HG03457 (cell line): ENCODE measurements around the gene CAAP1.
"Not testable (repeated sequence)": the region's sequence is repeated elsewhere in the genome, so short reads cannot be mapped to it uniquely, and the experiment has no call there.

Experiments
- ATAC-seq: cut with Tn5 transposase; IDR thresholded peaks from one replicate; pipeline ENCODE4 v1.9.1; 2021; ENCODE audit warnings: moderate number of reproducible peaks; ENCODE audit not compliant: unreplicated experiment

Gene CAAP1, protein sequence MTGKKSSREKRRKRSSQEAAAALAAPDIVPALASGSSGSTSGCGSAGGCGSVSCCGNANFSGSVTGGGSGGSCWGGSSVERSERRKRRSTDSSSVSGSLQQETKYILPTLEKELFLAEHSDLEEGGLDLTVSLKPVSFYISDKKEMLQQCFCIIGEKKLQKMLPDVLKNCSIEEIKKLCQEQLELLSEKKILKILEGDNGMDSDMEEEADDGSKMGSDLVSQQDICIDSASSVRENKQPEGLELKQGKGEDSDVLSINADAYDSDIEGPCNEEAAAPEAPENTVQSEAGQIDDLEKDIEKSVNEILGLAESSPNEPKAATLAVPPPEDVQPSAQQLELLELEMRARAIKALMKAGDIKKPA

DNA sequence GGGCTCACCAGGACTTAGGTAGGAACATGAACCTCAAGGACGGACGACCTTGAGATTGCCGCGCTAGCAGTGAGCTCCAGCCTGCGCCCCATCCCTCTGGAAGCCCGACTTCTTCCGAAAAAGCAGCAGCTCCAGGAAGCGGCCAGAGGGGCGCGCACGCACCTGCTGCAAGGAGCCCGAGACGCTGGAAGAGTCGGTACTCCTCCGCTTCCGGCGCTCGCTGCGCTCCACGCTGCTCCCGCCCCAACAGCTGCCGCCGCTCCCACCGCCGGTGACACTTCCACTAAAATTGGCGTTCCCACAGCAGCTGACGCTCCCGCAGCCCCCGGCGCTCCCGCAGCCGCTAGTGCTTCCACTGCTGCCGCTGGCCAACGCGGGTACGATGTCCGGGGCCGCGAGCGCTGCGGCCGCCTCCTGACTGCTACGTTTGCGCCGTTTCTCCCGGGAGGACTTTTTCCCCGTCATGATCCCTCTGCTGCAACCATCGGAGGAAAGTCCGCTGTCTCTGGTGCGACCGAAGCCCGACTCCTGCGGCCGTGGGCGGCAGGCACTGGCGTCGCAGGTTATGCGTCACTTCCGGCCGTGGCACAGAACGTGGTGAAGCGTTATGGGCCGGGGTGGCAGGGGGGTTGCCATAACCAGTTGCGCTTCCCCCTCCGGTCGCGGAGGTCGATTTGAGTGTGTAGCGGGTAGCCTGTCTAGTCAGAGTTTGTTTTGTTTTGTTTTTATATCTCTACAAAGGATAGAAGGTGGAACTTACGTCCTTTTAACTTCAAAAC, at the start of gene CAAP1:
Gene CAAP1, minus strand, starts transcription at position 552 of the 779 bp plus-strand sequence. Its CDS starts 87 bp downstream, at position 465.
- ATAC-seq = peak; percentile 89

DNA sequence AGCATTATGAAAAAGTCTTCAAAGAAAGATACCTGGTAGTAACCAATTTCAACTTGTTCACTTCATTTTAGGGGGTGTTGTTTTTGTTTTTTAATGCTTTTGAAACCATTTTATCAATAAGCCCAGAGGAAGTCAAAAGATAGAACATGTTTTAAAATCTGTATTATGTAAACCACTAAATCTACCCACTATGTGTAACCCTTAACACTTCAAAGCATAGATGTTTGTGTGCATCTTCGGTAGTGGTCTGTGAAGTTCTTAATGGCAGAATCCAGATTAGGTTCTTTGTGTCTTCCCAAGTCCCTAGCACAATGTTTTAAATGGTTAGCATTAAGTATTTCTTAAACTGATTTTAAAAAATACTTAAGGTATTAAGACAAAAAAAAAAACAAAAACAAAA, 48.2 kb upstream of the CAAP1 start:
- no peak for ATAC-seq

DNA sequence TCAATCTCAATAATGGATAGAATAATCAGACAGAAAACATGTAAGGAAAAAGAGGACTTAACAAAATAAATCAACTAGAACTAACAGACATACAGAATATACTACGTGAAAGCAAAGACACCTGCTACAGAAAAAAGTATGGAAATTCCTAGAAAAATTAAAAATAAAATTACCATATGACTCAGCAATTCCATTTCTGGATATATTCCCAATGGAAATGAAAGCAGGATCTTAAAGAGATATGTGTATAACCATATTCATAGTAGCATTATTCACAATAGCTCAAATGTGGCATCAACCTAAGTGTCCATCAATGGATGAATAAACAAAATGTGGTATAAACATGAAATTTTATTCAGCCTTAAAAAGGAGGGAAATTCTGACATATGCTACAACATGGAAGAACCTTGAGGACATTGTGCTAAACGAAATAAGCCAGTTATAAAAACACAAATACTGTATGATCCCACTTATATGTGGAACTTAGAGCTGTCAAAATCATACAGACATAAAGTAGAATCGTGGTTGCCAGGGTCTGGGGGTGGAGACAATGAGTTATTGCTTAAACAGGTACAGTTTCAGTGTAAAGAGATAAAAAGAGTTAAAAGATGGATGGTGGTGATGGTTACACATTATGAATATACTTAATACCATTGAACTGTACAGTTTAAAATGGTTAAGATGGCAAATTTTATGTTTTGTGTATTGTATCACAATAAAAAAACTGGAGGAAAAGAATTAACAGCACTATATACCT, 47.5 kb upstream of the CAAP1 start:
- ATAC-seq = no peak

DNA sequence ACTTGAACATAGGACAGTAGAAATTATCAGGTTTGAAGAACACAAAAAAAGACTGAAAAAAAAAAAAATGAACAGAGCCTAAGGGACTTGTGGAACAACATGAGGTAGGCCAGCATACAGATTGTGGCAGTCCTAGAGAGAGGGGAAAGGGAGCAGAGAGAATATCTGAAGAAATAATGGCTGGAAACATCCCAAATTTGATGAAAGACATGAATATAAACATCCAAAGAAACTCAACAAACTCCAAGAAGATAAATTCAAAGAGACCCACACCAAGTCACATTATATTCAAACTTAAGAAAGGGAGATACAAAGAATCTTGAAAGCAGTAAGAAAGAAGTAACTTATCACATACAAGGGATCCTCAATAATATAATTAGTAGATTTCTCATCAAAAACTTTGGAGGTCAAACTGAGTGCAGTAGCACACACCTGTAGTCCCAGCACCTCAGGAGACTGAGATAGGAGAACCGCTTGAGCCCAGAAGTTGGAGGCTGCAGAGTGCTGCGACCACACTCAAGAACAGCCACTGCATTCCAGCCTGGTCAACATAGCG, 45.3 kb upstream of the CAAP1 start:
- no peak for ATAC-seq

DNA sequence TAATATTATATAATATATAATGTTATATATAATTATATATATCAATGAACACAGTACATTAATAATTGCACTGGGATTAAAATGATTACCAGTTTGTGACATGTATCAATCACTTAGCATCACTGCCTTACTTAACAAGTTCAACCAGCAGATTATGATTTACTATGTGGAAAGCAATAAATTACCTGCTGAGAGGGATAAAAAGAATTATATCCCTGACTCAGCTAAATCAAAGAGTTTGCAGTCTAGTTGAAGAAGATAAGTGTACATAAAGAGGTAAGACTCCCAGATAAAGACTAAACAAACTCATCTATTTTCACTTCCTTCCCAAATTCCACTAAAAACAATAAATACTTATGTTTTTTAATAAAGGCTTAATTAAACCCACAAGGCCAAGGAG, 43.2 kb upstream of the CAAP1 start:
- ATAC-seq = no peak

DNA sequence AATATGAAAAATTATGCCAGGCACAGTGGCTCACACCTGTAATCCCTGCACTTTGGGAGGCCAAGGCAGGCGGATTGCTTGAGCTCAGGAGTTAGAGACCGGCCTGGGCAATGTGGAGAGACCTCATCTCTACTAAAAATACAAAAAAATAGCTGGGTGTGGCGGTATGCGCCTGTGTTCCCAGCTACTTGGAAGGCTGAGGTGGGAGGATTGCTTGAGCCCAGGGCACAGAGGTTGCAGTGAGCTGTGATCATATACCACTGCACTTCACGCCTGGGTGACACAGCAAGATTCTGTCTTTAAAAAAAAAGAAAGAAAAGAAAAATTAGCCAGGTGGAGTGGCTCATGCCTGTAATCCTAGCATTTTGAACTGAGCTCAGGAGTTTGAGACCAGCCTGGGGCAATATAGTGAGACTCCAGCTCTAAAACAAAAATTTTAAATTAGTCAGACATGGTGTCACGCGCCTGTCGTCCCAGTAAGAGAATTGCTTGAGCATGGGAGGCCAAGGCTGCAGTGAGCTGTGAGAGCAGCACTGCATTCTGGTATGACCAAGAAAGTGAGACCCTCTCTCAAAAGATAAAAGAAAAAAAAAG, 36.4 kb upstream of the CAAP1 start:
- ATAC-seq = no peak

DNA sequence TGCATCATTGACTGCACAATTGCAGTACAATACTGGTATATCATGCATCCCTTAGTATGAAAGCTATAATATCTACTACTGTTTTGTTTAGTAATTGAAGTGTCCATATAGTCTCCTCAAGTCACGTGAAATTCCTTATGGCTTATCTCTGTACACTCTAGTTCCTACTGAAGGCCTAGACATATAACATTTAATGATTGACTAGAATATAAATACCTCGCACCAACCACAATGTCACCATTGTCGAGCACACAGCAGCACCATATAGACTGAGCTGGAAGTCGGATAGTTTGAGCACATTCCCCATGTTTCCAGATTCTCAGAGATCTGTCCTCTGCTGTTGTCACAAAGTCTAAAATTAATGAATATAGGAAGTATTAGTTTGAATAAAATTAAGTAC, 33.0 kb upstream of the CAAP1 start:
- ATAC-seq = no peak

DNA sequence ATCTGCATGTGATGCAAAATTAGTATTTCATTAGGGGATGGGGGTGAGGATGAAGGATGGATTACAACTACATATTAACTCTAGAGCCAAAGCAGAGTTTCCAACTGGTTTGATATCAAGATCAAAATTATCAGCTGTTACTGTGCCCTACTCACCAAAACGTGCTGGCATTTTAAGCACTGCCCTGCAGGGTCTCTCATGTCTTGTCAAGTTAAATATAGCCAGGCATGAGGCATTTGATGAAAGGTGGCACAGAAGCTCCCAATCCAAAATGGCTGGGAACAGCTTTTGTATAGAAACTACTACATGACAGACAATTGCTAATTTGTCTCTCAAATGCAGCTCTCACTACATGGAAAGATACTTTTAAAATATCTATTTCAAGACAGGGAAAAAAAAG, 27.1 kb upstream of the CAAP1 start:
- no peak for ATAC-seq

DNA sequence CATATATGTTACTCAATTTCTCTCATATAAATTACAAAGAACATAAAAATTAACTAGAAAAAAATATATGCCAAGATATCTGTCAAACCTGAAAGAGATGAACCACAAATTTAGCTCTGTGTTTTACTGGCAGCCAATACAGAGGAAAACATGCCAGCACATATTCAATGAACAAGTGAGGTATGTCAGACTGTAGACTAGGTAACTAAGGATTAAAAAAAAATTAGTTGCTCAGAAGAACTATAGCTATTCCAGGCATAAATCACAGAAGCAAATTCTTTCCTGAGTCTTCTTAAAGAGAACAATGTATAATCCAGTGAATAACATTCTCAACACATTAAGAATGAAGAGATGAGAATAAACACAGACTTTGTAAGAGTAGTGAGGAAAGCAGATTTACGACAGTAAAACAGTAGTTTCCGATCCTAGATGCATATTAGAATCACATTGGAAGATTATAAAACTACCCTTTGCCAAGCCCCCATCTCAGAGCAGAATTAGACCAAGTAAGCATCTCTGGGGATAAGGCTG, 20.6 kb upstream of the CAAP1 start:
- no peak for ATAC-seq

DNA sequence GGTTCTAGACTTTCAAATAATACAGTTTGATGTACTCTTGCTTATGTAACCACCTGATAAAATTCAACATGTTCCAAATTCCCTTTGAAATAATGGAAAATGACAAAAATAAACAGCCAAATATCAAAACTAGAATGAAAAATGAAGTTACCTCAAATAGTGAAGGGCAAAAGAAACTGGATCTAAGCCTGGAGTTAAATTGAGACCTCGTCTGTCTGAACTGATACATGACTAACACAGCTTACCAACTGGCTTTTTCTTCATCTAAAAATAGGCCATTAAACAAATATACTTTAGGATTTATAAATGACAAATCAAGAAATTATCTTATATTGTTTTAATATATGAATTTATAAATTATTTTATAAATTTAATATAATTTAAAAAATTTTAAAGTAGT, 12.1 kb upstream of the CAAP1 start:
- no peak for ATAC-seq

DNA sequence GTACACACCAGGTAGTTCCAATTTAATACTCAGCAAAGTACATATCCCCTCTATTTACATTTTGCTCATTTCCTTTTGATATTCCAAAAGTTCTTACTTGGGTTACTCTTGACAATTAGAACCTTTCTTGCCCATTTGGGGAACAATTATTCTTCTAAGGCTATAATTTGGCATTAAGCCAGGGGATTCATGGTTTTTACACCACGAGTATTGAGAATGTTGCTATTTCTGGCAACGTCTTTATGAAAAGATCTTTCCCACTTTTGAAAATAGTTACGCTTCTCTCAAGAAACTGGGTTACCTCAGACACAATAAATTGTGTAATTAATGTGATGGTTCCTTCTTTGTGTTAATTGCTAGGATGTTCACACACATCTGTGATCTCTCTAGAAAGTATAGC, 11.5 kb upstream of the CAAP1 start:
- ATAC-seq = no peak

DNA sequence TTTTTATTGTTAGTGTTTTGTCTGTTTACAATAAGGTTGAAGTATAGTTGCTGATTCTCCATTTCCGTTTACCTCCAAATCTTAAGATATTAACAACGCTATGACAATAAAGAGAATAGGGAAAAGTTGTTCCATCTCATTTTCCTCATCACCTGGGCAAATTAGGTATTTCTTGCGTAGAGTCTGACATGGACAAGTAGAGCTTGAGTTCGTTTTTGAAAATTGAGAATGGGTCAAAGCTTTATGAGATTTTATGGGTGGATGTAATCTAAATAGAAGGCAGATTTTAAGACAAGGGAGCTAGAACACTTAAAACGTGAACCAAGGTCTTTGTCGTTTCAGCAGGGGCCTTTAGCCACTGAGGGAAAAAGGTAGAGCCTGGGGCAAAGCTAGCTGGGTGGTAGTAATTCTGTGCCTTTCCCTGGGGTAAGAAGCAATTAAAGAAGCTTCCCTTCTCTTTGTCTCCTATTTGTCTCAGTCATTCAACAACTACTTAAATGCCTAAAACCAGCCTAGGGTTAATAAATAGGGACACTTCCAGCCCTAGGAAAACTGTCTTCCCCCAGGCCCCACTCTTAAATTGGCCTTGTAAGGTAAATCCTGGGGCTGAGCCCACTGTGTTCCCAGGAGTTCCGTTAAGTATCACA, 551 bp upstream of the CAAP1 start:
- no peak for ATAC-seq

DNA sequence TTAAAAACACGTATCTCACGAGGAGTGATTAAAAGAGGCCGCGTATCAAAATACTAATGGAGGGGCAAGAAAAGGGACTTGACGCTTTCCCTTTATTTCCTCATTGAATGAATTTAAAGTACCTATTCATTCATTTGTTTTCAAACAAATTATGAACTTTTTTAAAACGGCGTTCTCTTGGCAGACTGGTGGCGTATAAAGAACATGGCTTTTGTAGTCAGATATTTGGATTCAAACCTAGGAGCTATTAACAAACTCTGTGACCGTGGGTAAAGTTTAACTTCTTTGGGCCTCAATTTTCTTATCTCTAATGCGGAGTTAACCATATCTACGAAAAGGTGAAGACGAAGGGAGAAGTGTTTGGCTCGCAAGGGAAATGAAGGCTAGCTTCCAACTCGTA, 876 bp downstream of the CAAP1 start:
- no peak for ATAC-seq

DNA sequence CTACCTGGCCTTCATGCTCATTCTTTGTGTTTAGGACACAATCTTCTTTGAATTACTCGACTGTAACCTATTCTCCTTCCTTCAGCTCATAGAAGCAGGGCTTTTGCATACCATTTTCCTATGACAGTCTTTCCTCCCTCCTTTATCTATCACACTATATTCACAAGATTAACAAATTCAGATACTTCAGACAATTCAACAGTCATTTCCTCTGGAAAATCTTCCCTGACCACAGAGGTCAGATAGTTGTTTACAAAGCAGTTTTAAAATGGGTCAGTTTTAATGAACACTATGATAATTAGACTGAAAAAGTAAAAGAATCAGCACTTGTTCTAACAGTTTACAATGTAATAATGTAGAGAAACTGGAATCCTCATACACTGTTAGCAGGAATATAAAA, 4.3 kb downstream of the CAAP1 start:
- no peak for ATAC-seq

DNA sequence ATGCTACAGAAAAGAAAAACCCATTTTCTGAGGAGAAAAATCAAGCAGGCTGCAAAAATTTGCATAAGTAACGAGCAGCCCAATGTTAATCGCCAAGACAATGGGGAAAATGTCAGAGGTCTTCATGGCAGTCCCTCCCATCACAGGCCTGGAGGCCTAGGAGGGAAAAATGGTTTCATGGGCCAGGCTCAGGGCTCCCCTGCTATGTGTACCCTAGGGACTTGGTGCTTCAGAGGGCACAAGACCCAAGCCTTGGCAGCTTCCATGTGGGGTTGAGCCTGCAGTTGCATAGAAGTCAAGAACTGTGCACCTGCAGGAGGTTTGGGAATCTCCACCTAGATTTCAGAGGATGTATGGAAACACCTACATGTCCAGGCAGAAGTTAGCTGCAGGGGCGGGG, 10.4 kb downstream of the CAAP1 start:
- no peak for ATAC-seq

DNA sequence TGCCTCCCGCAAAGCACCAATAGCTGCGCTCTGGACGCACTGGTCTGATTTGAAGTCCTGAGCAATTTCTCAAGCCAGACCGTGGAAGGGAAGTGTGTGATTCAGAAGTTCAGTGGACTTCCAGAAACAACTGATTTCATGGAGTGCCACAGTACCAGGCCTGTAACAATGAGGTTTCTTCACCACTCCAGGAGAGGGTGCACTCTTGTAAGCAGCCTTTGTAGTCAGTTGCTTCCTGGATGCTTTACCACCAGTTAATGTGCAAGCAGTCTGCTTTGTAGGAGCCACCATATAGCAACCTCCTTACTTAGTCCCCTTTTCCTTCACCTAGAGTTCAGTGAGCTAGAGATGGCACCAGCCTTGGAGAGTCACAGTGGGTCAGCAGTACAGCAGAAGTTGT, 12.3 kb downstream of the CAAP1 start:
- ATAC-seq = no peak

DNA sequence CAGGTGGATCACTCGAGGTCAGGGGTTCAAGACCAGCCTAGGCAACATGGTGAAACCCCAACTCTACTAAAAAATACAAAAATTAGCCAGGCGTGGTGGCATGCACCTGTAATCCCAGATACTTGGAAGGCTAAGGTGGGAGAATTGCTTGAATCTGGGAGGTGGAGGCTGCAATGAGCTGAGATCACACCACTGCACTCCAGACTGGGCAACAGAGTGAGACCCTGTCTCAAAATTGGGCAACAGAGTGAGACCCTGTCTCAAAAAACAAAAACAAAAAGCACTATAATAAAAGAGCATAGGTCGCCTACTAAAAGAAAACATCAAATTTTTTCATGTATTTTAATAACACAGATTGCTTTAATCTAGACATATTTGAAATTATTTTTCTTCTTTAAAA, 17.4 kb downstream of the CAAP1 start:
- ATAC-seq = not testable (repeated sequence)

DNA sequence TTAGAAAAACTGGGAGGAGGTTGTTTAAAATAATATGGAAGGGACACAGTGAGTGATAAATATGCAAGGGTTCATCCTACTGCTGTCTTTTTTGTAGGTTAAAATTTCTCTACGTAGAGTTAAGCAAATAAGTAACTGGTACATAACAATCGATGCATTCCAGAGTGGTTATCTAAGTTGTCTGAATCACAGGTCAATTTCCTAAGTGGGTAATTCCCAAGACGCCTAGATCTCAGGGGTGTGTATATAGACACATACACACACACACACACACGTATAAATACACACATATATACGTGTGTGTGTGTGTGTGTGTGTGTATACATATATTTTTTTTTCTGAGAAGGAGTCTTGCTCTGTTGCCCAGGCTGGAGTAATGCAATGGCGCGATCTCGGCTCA, 22.3 kb downstream of the CAAP1 start:
- no peak for ATAC-seq

DNA sequence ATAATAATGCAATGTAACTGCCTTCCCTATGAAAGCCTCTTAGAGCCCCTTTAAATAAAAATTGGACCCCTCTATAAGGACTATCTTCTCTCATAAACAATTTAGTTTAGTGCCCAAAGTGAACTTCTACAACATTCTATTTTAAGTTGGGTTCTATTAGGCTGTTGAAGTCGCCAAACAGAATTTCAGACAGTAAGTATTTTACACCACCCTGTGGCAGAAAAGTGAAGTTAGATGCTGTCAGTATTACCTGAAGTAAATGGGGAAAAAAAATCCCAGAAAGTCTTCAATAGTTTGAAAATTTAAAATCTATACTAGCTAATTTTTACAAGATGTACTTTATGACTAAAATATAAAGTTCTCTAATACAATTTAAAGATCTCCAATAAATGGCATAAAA, 29.5 kb downstream of the CAAP1 start:
- ATAC-seq = no peak

DNA sequence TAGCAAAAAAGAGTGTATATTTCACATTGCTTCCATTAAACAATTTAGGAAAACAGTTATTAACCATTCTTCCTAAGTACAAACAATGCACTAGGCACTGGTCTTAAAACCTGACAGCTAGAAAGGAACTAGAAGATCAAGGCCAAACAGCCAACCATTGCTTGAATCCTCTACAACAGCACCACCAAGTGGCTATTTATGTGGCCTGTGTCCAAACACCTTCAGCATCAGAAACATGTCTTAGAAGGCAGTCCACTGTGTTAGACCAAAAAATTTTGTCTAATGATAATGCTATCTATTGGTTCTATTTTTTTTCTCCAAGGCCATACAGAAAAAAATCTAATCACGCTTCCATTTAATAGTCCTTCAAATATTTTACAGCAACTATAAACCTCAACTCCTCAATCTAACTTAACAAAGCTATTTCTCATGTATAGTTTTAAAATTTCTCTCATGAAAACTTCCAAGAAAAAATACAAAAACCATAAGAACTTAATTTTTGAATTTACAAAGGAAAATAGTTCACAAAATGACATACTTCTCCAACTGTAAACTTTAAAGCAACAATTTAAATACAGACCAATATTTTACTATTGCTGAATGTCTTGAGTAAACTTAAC, 36.1 kb downstream of the CAAP1 start:
- ATAC-seq = peak; percentile 66
